Measurements from ENCODE around the gene ZMIZ1.

Gene ZMIZ1

GRCh38 chr10:79050896-79051555, 17.7 kb upstream of the ZMIZ1 start:
- DNase-seq (ENCODE audit: low read depth): no peak

GRCh38 chr10:79051766-79052165, 17.0 kb upstream of the ZMIZ1 start:
- DNase-seq (ENCODE audit: low read depth): no peak

GRCh38 chr10:79052291-79053080, 16.3 kb upstream of the ZMIZ1 start:
- no peak for DNase-seq (ENCODE audit: low read depth)

GRCh38 chr10:79053081-79053434, 15.7 kb upstream of the ZMIZ1 start:
- no peak for DNase-seq (ENCODE audit: low read depth)

GRCh38 chr10:79053481-79054202, 15.1 kb upstream of the ZMIZ1 start:
- DNase-seq (ENCODE audit: low read depth): no peak

- no peak for DNase-seq (ENCODE audit: low read depth)
Measured at GRCh38 chr10:79054203-79055099, 14.3 kb upstream of the ZMIZ1 start.

- no peak for DNase-seq (ENCODE audit: low read depth)
Measured at GRCh38 chr10:79055100-79055782, 13.5 kb upstream of the ZMIZ1 start.

GRCh38 chr10:79055892-79056291, 12.9 kb upstream of the ZMIZ1 start:
- no peak for DNase-seq (ENCODE audit: low read depth)

GRCh38 chr10:79056361-79056735, 12.4 kb upstream of the ZMIZ1 start:
- no peak for DNase-seq (ENCODE audit: low read depth)

GRCh38 chr10:79056736-79057391, 11.9 kb upstream of the ZMIZ1 start:
- no peak for DNase-seq (ENCODE audit: low read depth)

- no peak for DNase-seq (ENCODE audit: low read depth)
Measured at GRCh38 chr10:79057481-79058275, 11.1 kb upstream of the ZMIZ1 start.

GRCh38 chr10:79058899-79059841, 9.6 kb upstream of the ZMIZ1 start:
- no peak for DNase-seq (ENCODE audit: low read depth)

GRCh38 chr10:79059859-79060379, 8.8 kb upstream of the ZMIZ1 start:
- no peak for DNase-seq (ENCODE audit: low read depth)

- DNase-seq (ENCODE audit: low read depth): no peak
Measured at GRCh38 chr10:79060641-79061255, 8.0 kb upstream of the ZMIZ1 start.

GRCh38 chr10:79061441-79062315, 7.1 kb upstream of the ZMIZ1 start:
- DNase-seq (ENCODE audit: low read depth): no peak

GRCh38 chr10:79063071-79063491, 5.7 kb upstream of the ZMIZ1 start:
- DNase-seq (ENCODE audit: low read depth): no peak

All from stromal cell of bone marrow (primary cell).